ENCODE results near the gene TPST2.

DNA sequence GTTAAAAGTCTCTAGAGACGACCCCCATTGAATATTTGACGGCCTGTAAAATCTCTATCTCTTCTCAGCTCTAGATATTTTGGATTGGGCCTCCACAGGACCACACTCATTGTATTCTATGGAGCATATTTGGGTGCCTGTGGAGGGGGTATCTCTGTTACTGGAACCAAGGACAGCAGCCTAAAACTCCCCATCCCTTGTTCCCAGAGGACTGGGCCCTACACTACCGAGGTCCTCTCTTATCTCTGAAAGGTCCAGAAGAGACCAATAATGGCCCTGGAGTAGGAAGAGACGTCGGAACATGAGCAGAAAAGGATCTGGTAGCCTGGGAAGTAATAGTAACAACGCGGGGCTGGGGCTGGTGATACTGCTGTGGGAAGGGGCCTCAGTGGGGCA is 106.9 kb downstream of the TPST2 start:
- TF ChIP-seq NFE2L2 (IDR thresholded peaks at IDR 0.05; ENCODE audit: low read depth, low read length) = no peak
- TF ChIP-seq, protein P1, sequence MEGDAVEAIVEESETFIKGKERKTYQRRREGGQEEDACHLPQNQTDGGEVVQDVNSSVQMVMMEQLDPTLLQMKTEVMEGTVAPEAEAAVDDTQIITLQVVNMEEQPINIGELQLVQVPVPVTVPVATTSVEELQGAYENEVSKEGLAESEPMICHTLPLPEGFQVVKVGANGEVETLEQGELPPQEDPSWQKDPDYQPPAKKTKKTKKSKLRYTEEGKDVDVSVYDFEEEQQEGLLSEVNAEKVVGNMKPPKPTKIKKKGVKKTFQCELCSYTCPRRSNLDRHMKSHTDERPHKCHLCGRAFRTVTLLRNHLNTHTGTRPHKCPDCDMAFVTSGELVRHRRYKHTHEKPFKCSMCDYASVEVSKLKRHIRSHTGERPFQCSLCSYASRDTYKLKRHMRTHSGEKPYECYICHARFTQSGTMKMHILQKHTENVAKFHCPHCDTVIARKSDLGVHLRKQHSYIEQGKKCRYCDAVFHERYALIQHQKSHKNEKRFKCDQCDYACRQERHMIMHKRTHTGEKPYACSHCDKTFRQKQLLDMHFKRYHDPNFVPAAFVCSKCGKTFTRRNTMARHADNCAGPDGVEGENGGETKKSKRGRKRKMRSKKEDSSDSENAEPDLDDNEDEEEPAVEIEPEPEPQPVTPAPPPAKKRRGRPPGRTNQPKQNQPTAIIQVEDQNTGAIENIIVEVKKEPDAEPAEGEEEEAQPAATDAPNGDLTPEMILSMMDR (conservative IDR thresholded peaks at IDR 0.05; ENCODE audit: low read depth, low read length) = no peak
- TF ChIP-seq, protein P2, sequence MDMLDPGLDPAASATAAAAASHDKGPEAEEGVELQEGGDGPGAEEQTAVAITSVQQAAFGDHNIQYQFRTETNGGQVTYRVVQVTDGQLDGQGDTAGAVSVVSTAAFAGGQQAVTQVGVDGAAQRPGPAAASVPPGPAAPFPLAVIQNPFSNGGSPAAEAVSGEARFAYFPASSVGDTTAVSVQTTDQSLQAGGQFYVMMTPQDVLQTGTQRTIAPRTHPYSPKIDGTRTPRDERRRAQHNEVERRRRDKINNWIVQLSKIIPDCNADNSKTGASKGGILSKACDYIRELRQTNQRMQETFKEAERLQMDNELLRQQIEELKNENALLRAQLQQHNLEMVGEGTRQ (IDR thresholded peaks at IDR 0.05; ENCODE audit: low read depth, low read length) = no peak
